Liver (tissue), 9 donors: ENCODE data around the gene NECTIN4. TPM values are rescaled to one million over a fixed set of nuclear protein-coding genes. Genes with fewer than 3 reads are reported as not detected.

ENCODE experiments used
- DNase-seq: peaks from one replicate; pipeline ENCODE4 v3.0.0-alpha.2; 2017; ENCODE audit warnings: low spot score
- H3K27ac ChIP-seq, 2 donors: one replicate each; pipeline ENCODE4 v1.7.0; 2013; ENCODE audit warnings: inconsistent platforms in 2 of 2, low read length in 2 of 2, control low read depth in 1 of 2, low read depth in 1 of 2, mild to moderate bottlenecking in 1 of 2
- H3K27me3 ChIP-seq, 4 donors: one replicate each; pipeline versions ENCODE4 v1.6.1 to v1.7.0; 2013; ENCODE audit warnings: low read length in 3 of 4, inconsistent platforms in 1 of 4, mild to moderate bottlenecking in 1 of 4, moderate library complexity in 1 of 4; ENCODE audit not compliant: control insufficient read depth in 4 of 4, insufficient read depth in 4 of 4
- H3K36me3 ChIP-seq, 4 donors: one replicate each; pipeline versions ENCODE4 v1.6.1 to v1.7.0; 2013; ENCODE audit warnings: low read length in 3 of 4, mild to moderate bottlenecking in 3 of 4, low read depth in 1 of 4, moderate library complexity in 1 of 4; ENCODE audit not compliant: control insufficient read depth in 4 of 4, insufficient read depth in 3 of 4
- H3K4me1 ChIP-seq, 4 donors: one replicate each; pipeline versions ENCODE4 v1.6.1 to v1.7.0; 2013; ENCODE audit warnings: low read length in 3 of 4, mild to moderate bottlenecking in 3 of 4, moderate library complexity in 1 of 4; ENCODE audit not compliant: control insufficient read depth in 4 of 4, insufficient read depth in 4 of 4
- H3K4me3 ChIP-seq, 3 donors: one replicate each; pipeline versions ENCODE4 v1.6.1 to v1.7.0; 2013; ENCODE audit warnings: low read length in 3 of 3, control low read depth in 1 of 3, low read depth in 1 of 3, mild to moderate bottlenecking in 1 of 3
- H3K9ac ChIP-seq, 2 donors: one replicate each; pipeline ENCODE4 v1.7.0; 2013; ENCODE audit warnings: low read length in 2 of 2, mild to moderate bottlenecking in 2 of 2, moderate library complexity in 2 of 2, control low read depth in 1 of 2, low read depth in 1 of 2
- H3K9me3 ChIP-seq, 4 donors: one replicate each; pipeline versions ENCODE4 v1.6.1 to v1.7.0; 2013; ENCODE audit warnings: low read length in 3 of 4; ENCODE audit not compliant: control insufficient read depth in 4 of 4
- ATF3 ChIP-seq: IDR thresholded peaks from 2 replicates; pipeline ENCODE4 v1.6.1; 2016; ENCODE audit warnings: antibody characterized with exemption
- CTCF ChIP-seq: fragments of 150-350 bp; IDR thresholded peaks from 2 replicates; pipeline ENCODE4 v1.5.1; 2017; ENCODE audit warnings: improper control_type of control experiment, low read depth, low read length; ENCODE audit not compliant: missing input control
- EGR1 ChIP-seq, 2 donors: IDR thresholded peaks; 2 replicates each; pipeline ENCODE4 v1.6.1; 2016 to 2018; ENCODE audit warnings: antibody characterized with exemption in 2 of 2, low read depth in 2 of 2
- FOXA1 ChIP-seq: IDR thresholded peaks from 2 replicates; pipeline ENCODE4 v1.6.1; 2016; ENCODE audit warnings: antibody characterized with exemption
- FOXA2 ChIP-seq: IDR thresholded peaks from 2 replicates; pipeline ENCODE4 v1.6.1; 2016; ENCODE audit warnings: antibody characterized with exemption
- GABPA ChIP-seq, 2 donors: IDR thresholded peaks in 1 of 2; conservative IDR thresholded peaks in 1 of 2; 2 replicates each; pipeline ENCODE4 v1.6.1; 2016; ENCODE audit warnings: antibody characterized with exemption in 2 of 2, mild to moderate bottlenecking in 1 of 2, moderate library complexity in 1 of 2
- HNF4A ChIP-seq, 2 donors: conservative IDR thresholded peaks; 2 replicates each; pipeline ENCODE4 v1.6.1; 2016; ENCODE audit warnings: antibody characterized with exemption in 2 of 2, mild to moderate bottlenecking in 2 of 2
- HNF4G ChIP-seq: IDR thresholded peaks from 2 replicates; pipeline ENCODE4 v1.6.1; 2016; ENCODE audit warnings: antibody characterized with exemption
- JUND ChIP-seq, 2 donors: IDR thresholded peaks; 2 replicates each; pipeline ENCODE4 v1.6.1; 2016; ENCODE audit warnings: antibody characterized with exemption in 2 of 2
- MAX ChIP-seq: IDR thresholded peaks from 2 replicates; pipeline ENCODE4 v1.6.1; 2016; ENCODE audit warnings: antibody characterized with exemption
- NR2F2 ChIP-seq: IDR thresholded peaks from 2 replicates; pipeline ENCODE4 v1.6.1; 2016; ENCODE audit warnings: antibody characterized with exemption
- RAD21 ChIP-seq, 2 donors: IDR thresholded peaks; 2 replicates each; pipeline ENCODE4 v1.6.1; 2016; ENCODE audit warnings: antibody characterized with exemption in 2 of 2, mild to moderate bottlenecking in 2 of 2
- REST ChIP-seq: IDR thresholded peaks from 2 replicates; pipeline ENCODE4 v1.6.1; 2016; ENCODE audit warnings: antibody characterized with exemption, mild to moderate bottlenecking
- RXRA ChIP-seq, 2 donors: IDR thresholded peaks; 2 replicates each; pipeline ENCODE4 v1.6.1; 2017 to 2018; ENCODE audit warnings: antibody characterized with exemption in 2 of 2, mild to moderate bottlenecking in 1 of 2
- SP1 ChIP-seq: IDR thresholded peaks from 2 replicates; pipeline ENCODE4 v1.6.1; 2018; ENCODE audit warnings: antibody characterized with exemption, mild to moderate bottlenecking
- TAF1 ChIP-seq: conservative IDR thresholded peaks from 2 replicates; pipeline ENCODE4 v1.6.1; 2016; ENCODE audit warnings: antibody characterized with exemption, mild to moderate bottlenecking
- YY1 ChIP-seq: IDR thresholded peaks from 2 replicates; pipeline ENCODE4 v1.6.1; 2016; ENCODE audit warnings: antibody characterized with exemption, mild to moderate bottlenecking
- WGBS: extraction: QIAGEN DNeasy Blood & Tissue Kit; methylation state at CpG from one replicate; pipeline ENCODE4 v1.1.7; 2013; 5-methylcytosine and 5-hydroxymethylcytosine counted together
- polyA plus RNA-seq, 2 donors: library from polyadenylated mRNA; stranded (reverse) in 1 of 2; unstranded in 1 of 2; fragments of 200-250 nt in 1 of 2; fragments of >200 nt in 1 of 2; fragmentation: Nextera tagmentation in 1 of 2; extraction: Ambion mirVana in 1 of 2; gene quantifications; one replicate each; pipeline versions ENCODE4 v1.2.1 to v1.2.3, GENCODE V29; 2013 to 2015
- total RNA-seq, 2 donors: library from RNA; depleted of rRNA; stranded (reverse); fragments of >200 nt; gene quantifications; one replicate each; pipeline ENCODE4 v1.2.3, GENCODE V29; 2014
- TF ChIP-seq, protein P1 (sequence below): IDR thresholded peaks from 2 replicates; pipeline ENCODE4 v1.6.1; 2016; ENCODE audit warnings: antibody characterized with exemption
- donor health status: healthy.
- donor health status: healthy.
- donor health status: healthy.
- donor health status: healthy.
- donor health status: healthy.

The NECTIN4 gene
- total and polyA plus RNA-seq, 4 donors: 0.01 TPM; not detected in 3

DNA sequence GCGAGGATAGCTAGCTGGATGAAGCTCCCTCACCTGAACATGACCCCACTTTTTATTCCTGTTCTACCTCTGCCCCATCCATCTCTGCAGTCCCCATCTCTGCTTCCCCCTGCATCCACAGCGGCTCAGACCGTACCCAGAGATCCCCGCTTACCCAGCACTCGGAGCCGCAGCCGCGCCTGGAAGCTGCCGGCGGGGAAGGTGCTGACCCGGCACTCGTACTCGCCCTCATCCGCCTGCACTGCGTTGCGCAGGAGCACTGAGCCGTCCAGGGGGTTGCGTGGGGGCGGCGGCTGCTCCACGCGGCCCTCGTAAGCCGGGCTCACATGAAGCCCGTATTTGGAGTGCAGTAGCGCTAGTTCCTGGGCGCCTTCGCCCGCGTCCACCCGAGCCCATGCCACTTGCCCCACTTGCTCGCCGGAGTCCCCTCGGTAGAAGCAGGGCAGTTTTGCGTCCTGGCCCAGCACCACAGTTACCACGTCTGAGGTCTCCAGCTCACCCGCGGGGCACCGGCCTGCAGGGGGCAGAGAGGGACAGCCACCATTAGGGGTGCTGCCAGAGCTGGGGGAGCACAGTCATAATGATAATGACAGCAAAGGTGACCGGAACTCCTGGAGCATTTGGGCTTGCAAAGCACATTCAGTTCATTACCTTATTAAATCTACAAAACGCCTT lies 9.8 kb downstream of the NECTIN4 start:
- TF ChIP-seq GABPA (IDR thresholded peaks at IDR 0.05 in 1 of 2, conservative IDR thresholded peaks at IDR 0.05 in 1 of 2) (no peak), NR2F2 (no peak), YY1 (no peak), RAD21 (IDR thresholded peaks at IDR 0.05) (no peak), JUND (IDR thresholded peaks at IDR 0.05) (no peak), FOXA2 (no peak), SP1 (no peak), MAX (no peak), FOXA1 (no peak), ATF3 (no peak), CTCF (no peak), TAF1 (no peak), REST (no peak), EGR1 (IDR thresholded peaks at IDR 0.05; ENCODE audit: low read depth in 2 of 2) (no peak), RXRA (IDR thresholded peaks at IDR 0.05) (no peak), HNF4G (no peak), HNF4A (conservative IDR thresholded peaks at IDR 0.05) (no peak)
- TF ChIP-seq, protein P1, sequence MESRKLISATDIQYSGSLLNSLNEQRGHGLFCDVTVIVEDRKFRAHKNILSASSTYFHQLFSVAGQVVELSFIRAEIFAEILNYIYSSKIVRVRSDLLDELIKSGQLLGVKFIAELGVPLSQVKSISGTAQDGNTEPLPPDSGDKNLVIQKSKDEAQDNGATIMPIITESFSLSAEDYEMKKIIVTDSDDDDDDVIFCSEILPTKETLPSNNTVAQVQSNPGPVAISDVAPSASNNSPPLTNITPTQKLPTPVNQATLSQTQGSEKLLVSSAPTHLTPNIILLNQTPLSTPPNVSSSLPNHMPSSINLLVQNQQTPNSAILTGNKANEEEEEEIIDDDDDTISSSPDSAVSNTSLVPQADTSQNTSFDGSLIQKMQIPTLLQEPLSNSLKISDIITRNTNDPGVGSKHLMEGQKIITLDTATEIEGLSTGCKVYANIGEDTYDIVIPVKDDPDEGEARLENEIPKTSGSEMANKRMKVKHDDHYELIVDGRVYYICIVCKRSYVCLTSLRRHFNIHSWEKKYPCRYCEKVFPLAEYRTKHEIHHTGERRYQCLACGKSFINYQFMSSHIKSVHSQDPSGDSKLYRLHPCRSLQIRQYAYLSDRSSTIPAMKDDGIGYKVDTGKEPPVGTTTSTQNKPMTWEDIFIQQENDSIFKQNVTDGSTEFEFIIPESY: no peak
- H3K4me1 ChIP-seq: no peaks in the 10 kb centered on the region
- WGBS: 66% methylated on average over 41 of the region's 41 CpGs
- DNase-seq: no peak
- H3K9me3 ChIP-seq: no peaks in the 10 kb centered on the region
- H3K27me3 ChIP-seq: no peaks in the 10 kb centered on the region
- H3K27ac ChIP-seq: no peak overlapping the region
- H3K4me3 ChIP-seq: no peak overlapping the region
- H3K9ac ChIP-seq: no peak overlapping the region
- no peaks in the 10 kb centered on the region for H3K36me3 ChIP-seq
